ENCODE data around the gene CCP110. TPM values are rescaled to one million over a fixed set of nuclear protein-coding genes. Genes with fewer than 3 reads are reported as not detected.

Gene CCP110
- total and polyA plus RNA-seq, 2 of the 13 experiments (the other 11 are each of a cell fraction or from before 2014, with no cell fraction given): 10.0 to 11.1 TPM

DNA sequence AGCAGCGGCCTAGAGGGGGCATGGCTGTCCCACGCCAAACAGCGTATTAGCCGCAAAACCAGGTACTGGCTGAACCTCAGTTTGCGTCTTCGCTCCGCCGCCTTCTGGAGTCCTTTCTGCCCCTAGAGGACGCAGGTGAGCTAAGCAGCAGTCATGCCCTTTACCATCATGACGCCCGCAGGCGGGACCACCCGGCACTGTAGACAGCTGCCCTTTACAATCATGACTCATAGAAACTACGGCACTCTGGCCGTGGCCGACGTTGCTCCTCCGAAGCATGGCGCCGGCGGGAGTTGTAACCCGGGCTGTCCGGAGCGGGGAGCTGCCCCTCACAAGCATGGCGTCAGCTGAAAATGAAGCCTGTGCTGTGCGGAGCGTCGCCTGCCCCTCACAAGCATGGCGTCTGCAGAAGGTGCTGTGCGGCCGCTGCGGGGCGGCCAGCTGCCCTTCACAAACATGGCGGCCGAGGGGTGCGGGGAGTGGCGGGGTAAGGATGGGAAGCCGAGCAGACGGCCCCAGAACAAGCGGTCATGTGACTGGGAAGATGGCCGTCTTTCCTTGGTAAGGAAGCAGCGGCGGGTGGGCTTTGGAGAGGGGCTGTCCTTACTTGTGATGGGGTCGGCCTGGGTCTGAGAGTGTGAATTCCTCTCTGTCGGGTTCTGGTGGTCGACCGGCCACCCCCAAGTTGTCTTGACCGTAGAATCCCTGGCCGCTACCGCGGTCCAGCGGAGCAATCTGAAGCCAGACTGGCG is 31.6 kb downstream of the CCP110 start, which contains the start of gene VPS35L (continued):
- TF ChIP-seq DBP (CRISPR knock-in tag; IDR thresholded peaks at IDR 0.05; ENCODE audit: not compliant biosample characterization) (no peak), ZMAT3 (CRISPR knock-in tag; conservative IDR thresholded peaks at IDR 0.05) (peak; percentile 97), ZNF383 (CRISPR knock-in tag; IDR thresholded peaks at IDR 0.05; ENCODE audit: borderline replicate concordance) (no peak), CHD4 (IDR thresholded peaks at IDR 0.05; ENCODE audit: borderline replicate concordance, low read length) (no peak), ZNF337 (CRISPR knock-in tag; IDR thresholded peaks at IDR 0.05; ENCODE audit: borderline replicate concordance, low read depth) (no peak), FOXK1 (CRISPR knock-in tag; IDR thresholded peaks at IDR 0.05; ENCODE audit: borderline replicate concordance, low read depth) (peak; percentile 54; the same call in 1 of the 2 replicates), NBN (conservative IDR thresholded peaks at IDR 0.05) (no peak), ZNF224 (CRISPR knock-in tag; IDR thresholded peaks at IDR 0.05) (peak; percentile 95), SMYD3 (CRISPR knock-in tag; IDR thresholded peaks at IDR 0.05) (no peak), FIP1L1 (IDR thresholded peaks at IDR 0.05; ENCODE audit: borderline replicate concordance, insufficient read depth, low read depth, low read length) (0 out of 2 replicates have a peak, but pooled peaks have one; percentile 43), RBM22 (optimal IDR thresholded peaks at IDR 0.05; ENCODE audit: low read length) (no peak), THAP9 (CRISPR knock-in tag; IDR thresholded peaks at IDR 0.05; ENCODE audit: borderline replicate concordance) (peak; percentile 95), SMARCE1 (IDR thresholded peaks at IDR 0.05; ENCODE audit: borderline replicate concordance) (no peak), NR2F1 (CRISPR knock-in tag; IDR thresholded peaks at IDR 0.05) (no peak; a peak in 1 of 4 replicates), ZNF34 (CRISPR knock-in tag; IDR thresholded peaks at IDR 0.05; ENCODE audit: borderline replicate concordance) (0 out of 2 replicates have a peak, but pooled peaks have one; percentile 28), ZNF513 (CRISPR knock-in tag; conservative IDR thresholded peaks at IDR 0.05) (no peak; the same call in 1 of the 2 replicates), ZNF788 (CRISPR knock-in tag; IDR thresholded peaks at IDR 0.05; ENCODE audit: borderline replicate concordance) (peak; percentile 96), ZSCAN9 (CRISPR knock-in tag; IDR thresholded peaks at IDR 0.05; ENCODE audit: borderline replicate concordance) (0 out of 2 replicates have a peak, but pooled peaks have one; percentile 16), CEBPG (CRISPR knock-in tag; IDR thresholded peaks at IDR 0.05) (no peak), STAT6 (CRISPR knock-in tag; IDR thresholded peaks at IDR 0.05; ENCODE audit: borderline replicate concordance) (peak; percentile 91), HOXA5 (CRISPR knock-in tag; IDR thresholded peaks at IDR 0.05) (peak; percentile 95)
